RWPE2 (cell line): ENCODE results near the gene C8A.

Experiments used
- ATAC-seq: fragments of 200-7000 bp; cut with Tn5 transposase; 3 replicates; pipeline ENCODE4 v1.9.1; 2021; ENCODE audit warnings: low read depth
- DNase-seq: peaks from one replicate; pipeline ENCODE4 v3.0.0-alpha.2; 2020; ENCODE audit warnings: low spot score
- H3K27ac ChIP-seq: fragments of 450-650 bp; 2 replicates; pipeline ENCODE4 v1.5.1; 2017; ENCODE audit warnings: mild to moderate bottlenecking; ENCODE audit not compliant: poor library complexity, severe bottlenecking
- H3K27me3 ChIP-seq: fragments of 250-450 bp; sonication (Bioruptor Pico); 2 replicates; pipeline ENCODE4 v1.5.1; 2021; ENCODE audit warnings: mild to moderate bottlenecking, moderate library complexity; ENCODE audit not compliant: insufficient read depth, poor library complexity, severe bottlenecking
- H3K36me3 ChIP-seq: fragments of 250-450 bp; sonication (Bioruptor Pico); 2 replicates; pipeline ENCODE4 v1.5.1; 2020; ENCODE audit warnings: low read depth, mild to moderate bottlenecking, moderate library complexity
- H3K4me1 ChIP-seq: fragments of 250-450 bp; sonication (Bioruptor Pico); 2 replicates; pipeline ENCODE4 v1.5.1; 2021; ENCODE audit warnings: mild to moderate bottlenecking, moderate library complexity; ENCODE audit not compliant: insufficient read depth, poor library complexity, severe bottlenecking
- H3K4me3 ChIP-seq: fragments of 250-450 bp; sonication (Bioruptor Pico); 2 replicates; pipeline ENCODE4 v1.5.1; 2021; ENCODE audit warnings: mild to moderate bottlenecking, moderate library complexity; ENCODE audit not compliant: severe bottlenecking
- H3K9me3 ChIP-seq: fragments of 250-450 bp; sonication (Bioruptor Pico); 2 replicates; pipeline ENCODE4 v1.5.1; 2021; ENCODE audit warnings: mild to moderate bottlenecking, moderate library complexity; ENCODE audit not compliant: severe bottlenecking
- CTCF ChIP-seq: fragments of 450-650 bp; IDR thresholded peaks from one replicate; pipeline ENCODE4 v1.5.1; 2017; ENCODE audit warnings: mild to moderate bottlenecking, moderate library complexity; ENCODE audit not compliant: poor library complexity, severe bottlenecking

Gene C8A

GRCh38 chr1:56821462-56821797 lies 33.2 kb upstream of the C8A start:
- TF ChIP-seq CTCF = no peak
- ATAC-seq = no peak
- H3K36me3 ChIP-seq = no peaks in the 10 kb centered on the region
- H3K4me3 ChIP-seq = no peak overlapping the region
- no peaks in the 10 kb centered on the region for H3K4me1 ChIP-seq
- no peak for DNase-seq
- H3K9me3 ChIP-seq = no peaks in the 10 kb centered on the region
- H3K27me3 ChIP-seq = no peaks in the 10 kb centered on the region
- no peak overlapping the region for H3K27ac ChIP-seq

- Histone ChIP-seq H3K4me1 (no peaks in the 10 kb centered on the region), H3K27ac (no peak overlapping the region), H3K9me3 (no peaks in the 10 kb centered on the region), H3K36me3 (no peaks in the 10 kb centered on the region), H3K27me3 (no peaks in the 10 kb centered on the region), H3K4me3 (no peak overlapping the region)
- no peak for ATAC-seq
- no peak for TF ChIP-seq CTCF
- DNase-seq = no peak
These were observed 30.3 kb upstream of the C8A start for GRCh38 chr1:56824271-56824670.

- no peak overlapping the region for H3K4me3 ChIP-seq
- H3K27ac ChIP-seq = no peak overlapping the region
- no peak for TF ChIP-seq CTCF
- no peaks in the 10 kb centered on the region for H3K27me3 ChIP-seq
- DNase-seq = no peak
- no peaks in the 10 kb centered on the region for H3K4me1 ChIP-seq
- ATAC-seq = no peak
- no peaks in the 10 kb centered on the region for H3K9me3 ChIP-seq
- H3K36me3 ChIP-seq = no peaks in the 10 kb centered on the region
These were observed 29.7 kb upstream of the C8A start for GRCh38 chr1:56824938-56825337.

- H3K4me3 ChIP-seq = no peak overlapping the region
- TF ChIP-seq CTCF = no peak
- no peak overlapping the region for H3K27ac ChIP-seq
- DNase-seq (no peak), ATAC-seq (no peak)
- H3K4me1 ChIP-seq = no peaks in the 10 kb centered on the region
- H3K36me3 ChIP-seq = no peaks in the 10 kb centered on the region
- H3K27me3 ChIP-seq = no peaks in the 10 kb centered on the region
- no peaks in the 10 kb centered on the region for H3K9me3 ChIP-seq
These were observed 29.2 kb upstream of the C8A start for GRCh38 chr1:56825436-56825835.

GRCh38 chr1:56827711-56828110 lies 26.9 kb upstream of the C8A start:
- Histone ChIP-seq H3K27ac (no peak overlapping the region), H3K36me3 (no peaks in the 10 kb centered on the region), H3K4me1 (peaks cover 6% of the 10 kb centered on the region), H3K4me3 (no peak overlapping the region), H3K9me3 (no peaks in the 10 kb centered on the region), H3K27me3 (no peaks in the 10 kb centered on the region)
- no peak for ATAC-seq
- DNase-seq = no peak
- no peak for TF ChIP-seq CTCF
